ENCODE measurements around the gene UIMC1.

- TF ChIP-seq NRF1 (IDR thresholded peaks at IDR 0.05; ENCODE audit: low read depth, low read length) (no peak), ELF1 (IDR thresholded peaks at IDR 0.05) (no peak), CTCF (IDR thresholded peaks at IDR 0.05) (no peak), POLR2AphosphoS5 (IDR thresholded peaks at IDR 0.05; ENCODE audit: low read depth, low read length) (no peak), EZH2phosphoT487 (IDR thresholded peaks at IDR 0.05; ENCODE audit: borderline replicate concordance, low read depth) (no peak), USF2 (IDR thresholded peaks at IDR 0.05; ENCODE audit: borderline replicate concordance, low read depth, low read length) (no peak)
Measured at GRCh38 chr5:176899946-176900779, 106.4 kb downstream of the UIMC1 start.
